HepG2 (cell line): ENCODE results near the gene CDH23. TPM values are rescaled to one million over a fixed set of nuclear protein-coding genes. Genes with fewer than 3 reads are reported as not detected.

ENCODE experiments used
- ATAC-seq: fragments of 200-7000 bp; cut with Tn5 transposase; 3 replicates; pipeline ENCODE4 v1.9.1; 2020; ENCODE audit warnings: mild to moderate bottlenecking, moderate library complexity
- BruUV-seq: library from RNA; stranded (reverse); fragments of 400-500 nt; replicated peaks from 2 replicates; lab custom pipeline; 2021; lab: Mats Ljungman, UMichigan
- CTCF ChIA-PET: fragments of 300-600 bp; formaldehyde crosslinking; extraction: SDS; loops from one replicate; lab custom pipeline; 2021; ENCODE audit warnings: low total read pairs, inconsistent platforms, low intra/inter-chr PET ratio; lab: Yijun Ruan, JAX
- POLR2A ChIA-PET: fragments of 350-600 bp; sonication (Branson Sonifier 250); formaldehyde crosslinking; loops from one replicate; lab custom pipeline; 2020; ENCODE audit warnings: antibody characterized with exemption, inconsistent platforms; lab: Yijun Ruan, JAX
- DNase-seq: peaks from one replicate; pipeline ENCODE4 v3.0.0-alpha.2; 2015; ENCODE audit warnings: low spot score
- FAIRE-seq: peaks from 3 replicates; lab custom pipeline; 2011; peaks lifted over from hg19 to GRCh38; lab: Jason Lieb, UNC
- H2AFZ ChIP-seq: one replicate; pipeline ENCODE4 v1.6.1; 2011; ENCODE audit warnings: low read length, inconsistent platforms
- H3K27ac ChIP-seq: fragments of 300-600 bp; 3 replicates; pipeline ENCODE4 v1.8.0; 2011; ENCODE audit warnings: mixed run types, mild to moderate bottlenecking, mixed read lengths, low read length, inconsistent platforms; ENCODE audit not compliant: insufficient read depth; ENCODE audit errors: extremely low read length
- H3K27me3 ChIP-seq, 2 experiments: fragments of 200-600 bp in 1 of 2; 2 replicates in 1 of 2; 3 replicates in 1 of 2; pipeline versions ENCODE4 v1.6.0 to v1.8.0; 2011; ENCODE audit warnings: low read length in 2 of 2, mild to moderate bottlenecking in 2 of 2, moderate library complexity in 2 of 2, inconsistent platforms in 1 of 2; ENCODE audit not compliant: insufficient read depth in 2 of 2, control insufficient read depth in 1 of 2
- H3K36me3 ChIP-seq, 2 experiments: fragments of 200-600 bp in 1 of 2; replicated peaks in 1 of 2; 2 replicates in 1 of 2; 3 replicates in 1 of 2; pipeline versions ENCODE4 v1.5.1 to v1.8.0; 2011; ENCODE audit warnings: low read length in 2 of 2, inconsistent platforms in 1 of 2; ENCODE audit not compliant: insufficient read depth in 2 of 2, control insufficient read depth in 1 of 2
- H3K4me1 ChIP-seq: 2 replicates; pipeline ENCODE4 v1.5.1; 2012; ENCODE audit warnings: low read length, inconsistent platforms; ENCODE audit not compliant: insufficient read depth
- H3K4me2 ChIP-seq: 2 replicates; pipeline ENCODE4 v1.6.0; 2011; ENCODE audit warnings: low read depth, low read length, inconsistent platforms
- H3K4me3 ChIP-seq, 3 experiments: fragments of 200-600 bp in 1 of 3; sonication (generic), shearing (Covaris generic) in 1 of 3; replicated peaks in 1 of 3; 2 replicates each; pipeline ENCODE4 v1.5.1; 2011 to 2016; ENCODE audit warnings: low read length in 3 of 3, inconsistent platforms in 2 of 3, low read depth in 2 of 3, mild to moderate bottlenecking in 2 of 3, control low read depth in 1 of 3, mixed read lengths in 1 of 3; ENCODE audit not compliant: insufficient read depth in 1 of 3
- H3K79me2 ChIP-seq: one replicate; pipeline ENCODE4 v1.6.1; 2011; ENCODE audit warnings: low read length, inconsistent platforms; ENCODE audit not compliant: insufficient read depth
- H3K9ac ChIP-seq: 2 replicates; pipeline ENCODE4 v1.6.0; 2011; ENCODE audit warnings: mild to moderate bottlenecking, low read depth, low read length, inconsistent platforms; ENCODE audit not compliant: insufficient read depth
- H3K9me3 ChIP-seq: 2 replicates; pipeline ENCODE4 v1.5.1; 2012; ENCODE audit warnings: mild to moderate bottlenecking, low read length
- H4K20me1 ChIP-seq: 2 replicates; pipeline ENCODE4 v1.6.0; 2011; ENCODE audit warnings: inconsistent platforms, mild to moderate bottlenecking, low read length, moderate library complexity; ENCODE audit not compliant: insufficient read depth
- CBX1 ChIP-seq: IDR thresholded peaks from one replicate; pipeline ENCODE4 v1.6.1; 2016; ENCODE audit warnings: antibody characterized with exemption, low read depth
- DDIT3 ChIP-seq: sonication (generic); formaldehyde crosslinking; IDR thresholded peaks from 2 replicates; pipeline ENCODE4 v1.4.0; 2020; ENCODE audit warnings: mild to moderate bottlenecking, missing genetic modification reagents
- GTF2F1 ChIP-seq: fragments of 150-350 bp; IDR thresholded peaks from 2 replicates; pipeline ENCODE4 v1.6.1; 2014; ENCODE audit warnings: low read length
- SATB2 ChIP-seq: sonication (generic); formaldehyde crosslinking; IDR thresholded peaks from 2 replicates; pipeline ENCODE4 v1.5.0; 2020; ENCODE audit warnings: missing genetic modification reagents
- TRIM24 ChIP-seq: sonication (generic); formaldehyde crosslinking; IDR thresholded peaks from 2 replicates; pipeline ENCODE4 v1.8.0; 2022; ENCODE audit warnings: mild to moderate bottlenecking, missing genetic modification reagents
- ZNF234 ChIP-seq: sonication (generic); formaldehyde crosslinking; conservative IDR thresholded peaks from 2 replicates; pipeline ENCODE4 v1.5.1; 2020; ENCODE audit warnings: mild to moderate bottlenecking, missing genetic modification reagents
- WGBS: methylation state at CpG from one replicate; pipeline ENCODE4 v1.1.6; 2017; ENCODE audit warnings: low lambda C conversion rate; 5-methylcytosine and 5-hydroxymethylcytosine counted together
- in situ Hi-C: cut with HindIII; loops from 2 replicates; pipeline ENCODE4 v1.10.0; 2017; ENCODE audit warnings: low pct_unique_long_range_greater_than_20kb; ENCODE audit not compliant: extremely low pct_ligation_motif_present
- intact Hi-C: fragments of 100-400 bp; cut with micrococcal nuclease; formaldehyde crosslinking; loops from one replicate; pipeline ENCODE4 v1.10.0; 2022; ENCODE audit not compliant: unreplicated experiment
- polyA plus RNA-seq, 8 experiments: library from polyadenylated mRNA; depleted of rRNA in 3 of 8; stranded (reverse) in 7 of 8; unstranded in 1 of 8; fragments of >200 nt; fragmentation: Illumina TruSeq in 4 of 8; extraction: Trizol in 4 of 8; gene quantifications; 2 replicates each; pipeline versions ENCODE4 v1.2.1 to v1.2.3, GENCODE V29; 2011 to 2016; ENCODE audit warnings: low read depth in 4 of 8, missing spikeins in 1 of 8, mixed read lengths in 1 of 8; ENCODE audit not compliant: insufficient read depth in 1 of 8
- total RNA-seq, 5 experiments: library from RNA; depleted of rRNA; stranded (reverse); fragments of >200 nt; fragmentation: Illumina TruSeq; extraction: Trizol; gene quantifications; 2 replicates each; pipeline ENCODE4 v1.2.3, GENCODE V29; 2016; ENCODE audit warnings: low read depth in 1 of 5

The CDH23 gene
- total and polyA plus RNA-seq, 2 of the 13 experiments (the other 11 are each of a cell fraction or from before 2014, with no cell fraction given): 0.13 TPM; not detected in 1

- no peaks in the 10 kb centered on the region for H3K79me2 ChIP-seq
- CTCF ChIA-PET: no interaction called here
- no peaks in the 10 kb centered on the region for H3K36me3 ChIP-seq
- intact Hi-C loops (no loop called here), in situ Hi-C loops (no loop called here)
- H3K27me3 ChIP-seq: peaks cover 6 to 15% of the 10 kb centered on the region in 2 experiments; a peak in 3 of 5 replicates
- H3K4me3 ChIP-seq: no peak overlapping the region
- no TSS peak for BruUV-seq
- H3K9me3 ChIP-seq: no peaks in the 10 kb centered on the region
- H3K4me2 ChIP-seq: no peak overlapping the region
- no peaks in the 10 kb centered on the region for H4K20me1 ChIP-seq
- FAIRE-seq (no peak), ATAC-seq (no peak), DNase-seq (no peak)
- TF ChIP-seq TRIM24 (CRISPR knock-in tag): no peak
- POLR2A ChIA-PET: no interaction called here
- H3K9ac ChIP-seq: no peak overlapping the region
- H3K27ac ChIP-seq: no peak overlapping the region
- H2AFZ ChIP-seq: no peak overlapping the region
- H3K4me1 ChIP-seq: no peaks in the 10 kb centered on the region
- WGBS: 52% methylated on average over 7 of the region's 7 CpGs
These were observed 286.6 kb downstream of the CDH23 start for GRCh38 chr10:71683301-71683700.

GRCh38 chr10:71684356-71685173 lies 287.8 kb downstream of the CDH23 start:
- Histone ChIP-seq H3K9me3 (no peaks in the 10 kb centered on the region), H3K27me3 (peaks cover 4 to 8% of the 10 kb centered on the region in 2 experiments; a peak in 3 of 5 replicates), H3K79me2 (no peaks in the 10 kb centered on the region), H3K4me3 (no peak overlapping the region), H3K36me3 (no peaks in the 10 kb centered on the region), H2AFZ (no peak overlapping the region), H3K4me2 (no peak overlapping the region), H3K4me1 (no peaks in the 10 kb centered on the region), H3K9ac (no peak overlapping the region), H4K20me1 (no peaks in the 10 kb centered on the region), H3K27ac (no peak overlapping the region)
- CTCF ChIA-PET: no interaction called here
- TF ChIP-seq ZNF234 (CRISPR knock-in tag): no peak
- no peak for TF ChIP-seq SATB2 (CRISPR knock-in tag)
- TF ChIP-seq CBX1: no peak
- TF ChIP-seq GTF2F1: no peak
- TF ChIP-seq DDIT3 (CRISPR knock-in tag): no peak
- intact Hi-C loops: no loop called here
- POLR2A ChIA-PET: no interaction called here
- no peak for DNase-seq
- no peak for FAIRE-seq
- BruUV-seq: no TSS peak
- WGBS: 61% methylated on average over 7 of the region's 7 CpGs
- in situ Hi-C loops: no loop called here
- no peak for ATAC-seq
